Keratinocyte (primary cell): ENCODE results near the gene ERFL. TPM values are rescaled to one million over a fixed set of nuclear protein-coding genes. Genes with fewer than 3 reads are reported as not detected.

Experiments used
- DNase-seq: peaks from one replicate; pipeline ENCODE4 v3.0.0-alpha.2; 2011; ENCODE audit warnings: low read depth, missing footprints, low spot score
- FAIRE-seq: peaks from 2 replicates; lab custom pipeline; 2011; peaks lifted over from hg19 to GRCh38; lab: Jason Lieb, UNC
- H2AFZ ChIP-seq: 2 replicates; pipeline ENCODE4 v1.6.0; 2012; ENCODE audit warnings: low read length, control low read depth, inconsistent platforms; ENCODE audit not compliant: control insufficient read depth
- H3K27ac ChIP-seq: 2 replicates; pipeline ENCODE4 v1.5.1; 2011; ENCODE audit warnings: low read length; ENCODE audit not compliant: control insufficient read depth, insufficient read depth
- H3K27me3 ChIP-seq: 3 replicates; pipeline ENCODE4 v1.6.0; 2011; ENCODE audit warnings: low read length; ENCODE audit not compliant: control insufficient read depth, insufficient read depth; ENCODE audit errors: extremely low read depth
- H3K36me3 ChIP-seq, 2 experiments: 2 replicates in 1 of 2; 3 replicates in 1 of 2; pipeline ENCODE4 v1.5.1; 2011; ENCODE audit warnings: low read length in 2 of 2, mild to moderate bottlenecking in 1 of 2; ENCODE audit not compliant: control insufficient read depth in 2 of 2, insufficient read depth in 2 of 2; ENCODE audit errors: extremely low read depth in 1 of 2
- H3K4me1 ChIP-seq: 3 replicates; pipeline ENCODE4 v1.5.1; 2011; ENCODE audit warnings: low read length; ENCODE audit not compliant: control insufficient read depth, insufficient read depth; ENCODE audit errors: extremely low read depth
- H3K4me2 ChIP-seq: 3 replicates; pipeline ENCODE4 v1.6.0; 2011; ENCODE audit warnings: low read depth, low read length; ENCODE audit not compliant: control insufficient read depth, insufficient read depth; ENCODE audit errors: extremely low read depth
- H3K4me3 ChIP-seq, 3 experiments: fragments of 200-600 bp in 1 of 3; sonication (generic) in 1 of 3; 2 replicates in 2 of 3; 3 replicates in 1 of 3; pipeline ENCODE4 v1.5.1; 2011 to 2016; ENCODE audit warnings: low read length in 3 of 3, mild to moderate bottlenecking in 3 of 3, control low read depth in 2 of 3, inconsistent platforms in 1 of 3, low read depth in 1 of 3, mixed read lengths in 1 of 3, mixed run types in 1 of 3, moderate library complexity in 1 of 3; ENCODE audit not compliant: control insufficient read depth in 2 of 3, insufficient read depth in 2 of 3; ENCODE audit errors: extremely low read depth in 1 of 3
- H3K79me2 ChIP-seq: 2 replicates; pipeline ENCODE4 v1.6.0; 2012; ENCODE audit warnings: low read length; ENCODE audit not compliant: control insufficient read depth, insufficient read depth
- H3K9ac ChIP-seq: 3 replicates; pipeline ENCODE4 v1.6.0; 2011; ENCODE audit warnings: low read length; ENCODE audit not compliant: control insufficient read depth, insufficient read depth; ENCODE audit errors: extremely low read depth
- H3K9me1 ChIP-seq: 3 replicates; pipeline ENCODE4 v1.6.0; 2011; ENCODE audit warnings: low read length; ENCODE audit not compliant: control insufficient read depth, insufficient read depth; ENCODE audit errors: extremely low read depth
- H3K9me3 ChIP-seq: 2 replicates; pipeline ENCODE4 v1.5.1; 2012; ENCODE audit warnings: low read depth, low read length; ENCODE audit not compliant: control insufficient read depth
- H4K20me1 ChIP-seq: 3 replicates; pipeline ENCODE4 v1.6.0; 2011; ENCODE audit warnings: low read length; ENCODE audit not compliant: control insufficient read depth, insufficient read depth; ENCODE audit errors: extremely low read depth
- EZH2 ChIP-seq: IDR thresholded peaks from one replicate; pipeline ENCODE4 v1.6.1; 2012; ENCODE audit warnings: inconsistent platforms, mild to moderate bottlenecking, low read length, moderate library complexity
- dilution Hi-C: fragments of 300-500 bp; cut with MboI; formaldehyde crosslinking; loops from one replicate; pipeline ENCODE4 v1.7.0; 2020; ENCODE audit warnings: low sequenced_read_pairs; ENCODE audit not compliant: extremely low pct_ligation_motif_present
- polyA plus RNA-seq, 5 experiments: library from polyadenylated mRNA; depleted of rRNA in 3 of 5; stranded (reverse) in 3 of 5; stranded (forward) in 1 of 5; unstranded in 1 of 5; fragments of >200 nt; gene quantifications; 1 replicate in 1 of 5; 2 replicates in 3 of 5; 3 replicates in 1 of 5; pipeline versions ENCODE4 v1.2.1 to v1.2.3, GENCODE V29; 2011 to 2012; ENCODE audit warnings: missing spikeins in 2 of 5, low read depth in 1 of 5, low replicate concordance in 1 of 5
- TF ChIP-seq, protein P1 (sequence below), 3 experiments: IDR thresholded peaks in 1 of 3; conservative IDR thresholded peaks in 1 of 3; optimal IDR thresholded peaks in 1 of 3; 2 replicates in 2 of 3; 3 replicates in 1 of 3; pipeline versions ENCODE3 to v1.5.1; 2011; ENCODE audit warnings: low read length in 3 of 3, mild to moderate bottlenecking in 3 of 3, moderate library complexity in 2 of 3, control low read depth in 1 of 3, inconsistent platforms in 1 of 3; ENCODE audit not compliant: insufficient read depth in 2 of 3; ENCODE audit errors: extremely low read depth in 1 of 3

ERFL gene
- polyA plus RNA-seq, 1 donor (not counting 4 experiments of a cell fraction or from before 2014, with no cell fraction given): not detected

DNA sequence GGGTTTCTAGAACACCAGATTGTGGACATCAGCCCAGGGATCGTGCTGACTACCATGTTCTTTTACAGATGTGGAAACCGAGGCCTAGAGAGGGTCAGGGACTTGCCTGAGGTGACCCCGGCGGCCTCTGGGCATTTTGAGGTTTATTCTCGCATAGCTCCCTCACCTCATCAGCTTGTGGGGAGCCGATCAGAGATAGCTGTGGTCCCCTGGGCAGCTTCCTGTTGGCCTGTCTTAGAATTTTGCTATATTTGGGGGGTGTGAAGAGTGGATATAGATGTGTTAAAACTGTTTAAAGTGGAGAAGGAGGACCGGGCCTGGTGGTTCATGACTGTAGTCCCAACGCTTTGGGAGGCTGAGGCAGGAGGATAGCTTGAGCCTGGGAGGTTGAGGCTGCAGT lies 38.4 kb downstream of the ERFL start:
- no peaks in the 10 kb centered on the region for H3K9me3 ChIP-seq
- no peak overlapping the region for H3K4me2 ChIP-seq
- peaks cover 33% of the 10 kb centered on the region for H3K4me1 ChIP-seq
- no peak for TF ChIP-seq EZH2
- TF ChIP-seq, protein P1, sequence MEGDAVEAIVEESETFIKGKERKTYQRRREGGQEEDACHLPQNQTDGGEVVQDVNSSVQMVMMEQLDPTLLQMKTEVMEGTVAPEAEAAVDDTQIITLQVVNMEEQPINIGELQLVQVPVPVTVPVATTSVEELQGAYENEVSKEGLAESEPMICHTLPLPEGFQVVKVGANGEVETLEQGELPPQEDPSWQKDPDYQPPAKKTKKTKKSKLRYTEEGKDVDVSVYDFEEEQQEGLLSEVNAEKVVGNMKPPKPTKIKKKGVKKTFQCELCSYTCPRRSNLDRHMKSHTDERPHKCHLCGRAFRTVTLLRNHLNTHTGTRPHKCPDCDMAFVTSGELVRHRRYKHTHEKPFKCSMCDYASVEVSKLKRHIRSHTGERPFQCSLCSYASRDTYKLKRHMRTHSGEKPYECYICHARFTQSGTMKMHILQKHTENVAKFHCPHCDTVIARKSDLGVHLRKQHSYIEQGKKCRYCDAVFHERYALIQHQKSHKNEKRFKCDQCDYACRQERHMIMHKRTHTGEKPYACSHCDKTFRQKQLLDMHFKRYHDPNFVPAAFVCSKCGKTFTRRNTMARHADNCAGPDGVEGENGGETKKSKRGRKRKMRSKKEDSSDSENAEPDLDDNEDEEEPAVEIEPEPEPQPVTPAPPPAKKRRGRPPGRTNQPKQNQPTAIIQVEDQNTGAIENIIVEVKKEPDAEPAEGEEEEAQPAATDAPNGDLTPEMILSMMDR (optimal IDR thresholded peaks at IDR 0.05 in 1 of 3, IDR thresholded peaks at IDR 0.05 in 1 of 3, conservative IDR thresholded peaks at IDR 0.05 in 1 of 3; ENCODE audit: extremely low read depth in 1 of 3, insufficient read depth in 2 of 3, low read length in 3 of 3): no peak
- no peaks in the 10 kb centered on the region for H4K20me1 ChIP-seq
- H3K27me3 ChIP-seq: no peaks in the 10 kb centered on the region
- dilution Hi-C loops: no loop called here
- H3K9ac ChIP-seq: no peak overlapping the region
- H3K4me3 ChIP-seq: no peak overlapping the region
- H2AFZ ChIP-seq: no peak overlapping the region
- H3K36me3 ChIP-seq: peaks cover 31 to 35% of the 10 kb centered on the region in 2 experiments
- no peak for DNase-seq
- H3K9me1 ChIP-seq: peaks cover 6% of the 10 kb centered on the region
- FAIRE-seq: no peak
- H3K27ac ChIP-seq: no peak overlapping the region
- peaks cover 46% of the 10 kb centered on the region for H3K79me2 ChIP-seq

DNA sequence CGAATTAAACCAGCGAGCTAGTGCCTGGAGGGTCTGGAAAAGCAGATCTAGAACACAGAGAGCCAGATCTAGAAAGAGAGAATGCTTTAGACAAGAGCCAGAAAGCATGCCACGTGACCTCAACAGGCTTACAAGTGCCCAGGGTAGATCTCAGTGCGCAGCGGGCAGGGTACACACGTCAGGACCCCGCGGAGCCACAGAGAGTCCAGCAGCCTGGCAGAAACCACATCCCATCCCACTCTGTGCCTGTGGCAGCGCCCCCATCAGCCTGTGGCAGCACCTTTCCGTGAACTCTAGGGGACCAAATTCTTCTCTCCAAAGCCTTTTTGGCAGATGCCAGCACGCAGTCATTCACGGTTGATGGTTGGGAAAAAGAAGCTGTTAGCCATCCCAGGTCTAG lies 39.3 kb downstream of the ERFL start:
- peaks cover 6% of the 10 kb centered on the region for H3K9me1 ChIP-seq
- no peaks in the 10 kb centered on the region for H3K27me3 ChIP-seq
- no peak overlapping the region for H3K9ac ChIP-seq
- H3K4me3 ChIP-seq: no peak overlapping the region
- no peak for FAIRE-seq
- no peaks in the 10 kb centered on the region for H3K9me3 ChIP-seq
- H2AFZ ChIP-seq: no peak overlapping the region
- H3K79me2 ChIP-seq: peaks cover 53% of the 10 kb centered on the region
- TF ChIP-seq EZH2: no peak
- TF ChIP-seq, protein P1 (optimal IDR thresholded peaks at IDR 0.05 in 1 of 3, IDR thresholded peaks at IDR 0.05 in 1 of 3, conservative IDR thresholded peaks at IDR 0.05 in 1 of 3; ENCODE audit: extremely low read depth in 1 of 3, insufficient read depth in 2 of 3, low read length in 3 of 3): no peak
- H3K36me3 ChIP-seq: peaks cover 30 to 31% of the 10 kb centered on the region in 2 experiments
- H3K4me2 ChIP-seq: no peak overlapping the region
- H3K27ac ChIP-seq: no peak overlapping the region
- no peak for DNase-seq
- no peaks in the 10 kb centered on the region for H4K20me1 ChIP-seq
- dilution Hi-C loops: no loop called here
- peaks cover 36% of the 10 kb centered on the region for H3K4me1 ChIP-seq
